Measurements from ENCODE around the gene OR12D1. TPM values are rescaled to one million over a fixed set of nuclear protein-coding genes. Genes with fewer than 3 reads are reported as not detected.

Gene OR12D1
- polyA plus RNA-seq, 3 donors = not detected

DNA sequence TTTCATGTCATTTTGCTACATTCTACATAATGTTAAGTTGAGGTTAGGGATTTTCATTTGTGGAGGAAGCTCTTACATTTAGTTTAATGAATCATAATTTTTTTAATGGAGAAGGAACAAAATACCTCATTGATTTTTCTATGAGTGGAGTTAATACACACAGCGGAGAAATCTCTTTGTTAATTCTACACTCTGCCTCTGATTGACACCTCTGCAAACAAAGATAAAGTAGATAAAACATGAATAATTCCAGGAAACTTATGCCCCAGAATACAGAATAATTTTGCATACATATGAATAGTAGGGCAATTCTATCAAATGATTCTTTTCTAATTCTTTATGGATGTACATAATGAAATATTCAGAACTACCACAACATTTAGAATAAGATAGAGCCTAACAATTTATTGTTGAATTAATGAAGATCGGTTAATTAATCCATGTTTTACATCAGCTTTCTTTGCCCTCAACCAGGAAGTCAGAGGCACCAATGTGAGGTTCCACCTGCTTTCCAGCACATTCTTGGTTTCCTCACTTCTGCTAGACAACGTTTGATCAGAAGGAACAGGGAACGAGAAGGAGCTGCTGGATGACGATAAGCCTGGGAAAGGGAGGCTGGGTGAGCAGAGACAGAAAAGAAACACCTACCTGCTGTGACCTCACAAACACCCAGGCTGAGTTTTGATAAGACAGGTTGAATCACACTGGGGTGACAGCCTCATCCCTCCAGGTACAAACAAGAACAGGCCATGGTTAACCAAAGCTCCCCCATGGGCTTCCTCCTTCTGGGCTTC lies 46.5 kb downstream of the OR12D1 start:
- 49 to 85% (median 75%) methylated on average over 5 of the region's 5 CpGs for WGBS, 3 donors
- no peak overlapping the region for H3K27ac ChIP-seq (ENCODE audit: low read depth, low read length)

DNA sequence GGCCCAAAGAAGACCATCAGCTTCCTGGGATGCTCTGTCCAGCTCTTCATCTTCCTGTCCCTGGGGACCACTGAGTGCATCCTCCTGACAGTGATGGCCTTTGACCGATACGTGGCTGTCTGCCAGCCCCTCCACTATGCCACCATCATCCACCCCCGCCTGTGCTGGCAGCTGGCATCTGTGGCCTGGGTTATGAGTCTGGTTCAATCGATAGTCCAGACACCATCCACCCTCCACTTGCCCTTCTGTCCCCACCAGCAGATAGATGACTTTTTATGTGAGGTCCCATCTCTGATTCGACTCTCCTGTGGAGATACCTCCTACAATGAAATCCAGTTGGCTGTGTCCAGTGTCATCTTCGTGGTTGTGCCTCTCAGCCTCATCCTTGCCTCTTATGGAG lies 47.3 kb downstream of the OR12D1 start:
- H3K27ac ChIP-seq (ENCODE audit: low read depth, low read length) = no peak overlapping the region
- 84 to 90% (median 86%) methylated on average over 6 of the region's 6 CpGs for WGBS, 3 donors

DNA sequence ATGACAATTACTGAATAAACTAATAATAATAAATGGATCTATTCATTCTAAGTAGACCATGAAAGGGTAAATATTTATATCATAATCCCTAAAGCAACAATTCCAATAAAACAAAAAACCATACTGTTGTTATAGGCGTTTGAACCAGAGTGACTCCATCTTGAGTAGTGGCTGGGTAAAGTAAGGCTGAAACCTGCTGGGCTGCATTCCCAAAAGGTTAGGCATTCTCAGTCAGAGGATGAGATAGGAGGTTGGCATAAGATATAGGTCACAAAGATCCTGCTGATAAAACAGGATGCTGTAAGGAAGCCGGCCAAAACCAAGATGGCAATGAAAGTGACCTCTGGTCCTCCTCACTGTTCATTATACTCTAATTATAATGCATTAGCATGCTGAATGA lies 50.6 kb downstream of the OR12D1 start:
- WGBS, 3 donors = 54 to 81% (median 80%) methylated on average over 2 of the region's 2 CpGs
- no peak overlapping the region for H3K27ac ChIP-seq (ENCODE audit: low read depth, low read length)

DNA sequence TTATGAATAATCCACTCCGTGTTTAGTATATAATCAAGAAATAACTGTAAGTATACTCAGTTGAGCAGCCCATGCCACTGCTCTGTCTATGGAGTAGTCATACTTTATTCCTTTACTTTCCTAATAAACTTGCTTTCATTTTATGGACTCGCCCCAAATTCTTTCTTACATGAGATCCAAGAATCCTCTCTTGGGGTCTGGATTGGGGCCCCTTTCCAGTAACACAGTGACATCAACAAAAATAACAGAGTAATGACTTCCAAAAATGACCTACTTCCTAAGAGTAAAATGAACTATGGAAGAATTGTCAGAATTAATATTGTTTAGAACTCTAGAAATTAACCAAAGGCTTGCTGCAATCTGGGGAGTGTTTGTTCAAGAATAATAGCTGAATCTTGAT lies 51.1 kb downstream of the OR12D1 start:
- H3K27ac ChIP-seq (ENCODE audit: low read depth, low read length) = no peak overlapping the region
- 72 to 82% (median 81%) methylated on average over 2 of the region's 2 CpGs for WGBS, 3 donors

DNA sequence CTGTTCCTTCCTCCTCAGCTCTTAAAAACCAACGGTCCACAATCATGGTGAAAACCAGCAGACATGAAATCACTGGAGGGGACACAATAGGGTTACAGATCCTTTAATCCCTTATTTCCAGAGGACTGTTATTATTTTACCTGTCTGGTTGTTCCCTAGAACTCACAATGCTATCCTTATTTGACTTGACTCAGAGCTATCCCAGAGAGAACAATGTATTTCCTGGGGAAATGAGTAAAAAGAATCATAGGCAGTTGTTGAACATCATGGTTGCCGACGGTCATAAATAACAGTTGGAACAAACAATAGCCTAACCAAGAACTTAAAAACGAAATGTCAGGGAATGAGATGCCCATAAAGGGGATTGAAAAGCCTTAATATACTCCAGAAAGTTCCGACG lies 51.5 kb downstream of the OR12D1 start:
- H3K27ac ChIP-seq (ENCODE audit: low read depth, low read length) = no peak overlapping the region
- 43 to 54% (median 50%) methylated on average over 6 of the region's 6 CpGs for WGBS, 3 donors

Other genes starting within 250 kb of the OR12D1 start
- not detected for gene OR2J2, start 244.0 kb upstream of the OR12D1 start, polyA plus RNA-seq
- not detected for gene OR14J1, start 113.2 kb upstream of the OR12D1 start, polyA plus RNA-seq
- not detected for gene OR5V1, start 46.1 kb upstream of the OR12D1 start, polyA plus RNA-seq
- gene OR12D3, start 39.6 kb upstream of the OR12D1 start, polyA plus RNA-seq = not detected
- not detected for gene OR12D2, start 19.3 kb upstream of the OR12D1 start, polyA plus RNA-seq
- not detected for gene OR10C1, start 24.4 kb downstream of the OR12D1 start, polyA plus RNA-seq
- not detected for gene OR11A1, start 42.1 kb downstream of the OR12D1 start, polyA plus RNA-seq
- not detected for gene OR2H1, start 42.2 kb downstream of the OR12D1 start, polyA plus RNA-seq
- under 1 TPM in 1 of 3 donors, not detected in 2; 0.34 TPM for gene MAS1L, start 73.0 kb downstream of the OR12D1 start, polyA plus RNA-seq
- gene UBD, start 144.8 kb downstream of the OR12D1 start, polyA plus RNA-seq = 1 to 10 TPM in 1 of 3 donors, under 1 TPM in 2; 0.67 to 2.4 (median 0.77) TPM
- gene OR2H2, start 170.2 kb downstream of the OR12D1 start, polyA plus RNA-seq = not detected
- 10 to 100 TPM in 2 of 3 donors, 1 to 10 TPM in 1; 7.0 to 35.0 (median 17.7) TPM for gene GABBR1, start 218.3 kb downstream of the OR12D1 start, polyA plus RNA-seq
- gene MOG, start 242.2 kb downstream of the OR12D1 start, polyA plus RNA-seq = not detected